Thyroid gland (tissue), 4 donors: ENCODE results near the gene PFDN1. TPM values are rescaled to one million over a fixed set of nuclear protein-coding genes. Genes with fewer than 3 reads are reported as not detected.

Source experiments
- DNase-seq, 2 donors: peaks; one replicate each; pipeline ENCODE4 v3.0.0-alpha.2; 2019
- H3K27ac ChIP-seq, 3 donors: fragments of 200-600 bp; sonication (generic); 1 replicate in 2 of 3; 2 replicates in 1 of 3; pipeline ENCODE4 v1.5.1; 2016 to 2019; ENCODE audit warnings: mild to moderate bottlenecking in 1 of 3, moderate library complexity in 1 of 3
- H3K27me3 ChIP-seq: fragments of 200-600 bp; sonication (generic); one replicate; pipeline ENCODE4 v1.5.1; 2019
- H3K36me3 ChIP-seq, 2 donors: fragments of 200-600 bp; sonication (generic); one replicate each; pipeline ENCODE4 v1.5.1; 2016 to 2019
- H3K4me1 ChIP-seq, 2 donors: fragments of 200-600 bp; sonication (generic); one replicate each; pipeline ENCODE4 v1.5.1; 2017 to 2019
- H3K4me3 ChIP-seq, 3 donors: fragments of 200-600 bp; sonication (generic); replicated peaks in 1 of 3; 1 replicate in 2 of 3; 2 replicates in 1 of 3; pipeline ENCODE4 v1.5.1; 2016; ENCODE audit warnings: mild to moderate bottlenecking in 1 of 3
- H3K9me3 ChIP-seq: fragments of 200-600 bp; sonication (generic); one replicate; pipeline ENCODE4 v1.5.1; 2017
- POLR2A ChIP-seq, 2 donors: fragments of 450-650 bp; IDR thresholded peaks; one replicate each; pipeline ENCODE4 v1.6.1; 2017; ENCODE audit warnings: antibody characterized with exemption in 2 of 2, mild to moderate bottlenecking in 2 of 2, moderate library complexity in 1 of 2
- WGBS, 2 donors: methylation state at CpG; one replicate each; pipeline ENCODE4 v1.1.5; 2017; 5-methylcytosine and 5-hydroxymethylcytosine counted together
- intact Hi-C: fragments of 100-400 bp; cut with DNase I; formaldehyde crosslinking; loops from one replicate; pipeline ENCODE4 v1.15.1; 2023
- total RNA-seq, 4 donors: library from RNA; depleted of rRNA; stranded (reverse); fragments of >200 nt; gene quantifications; one replicate each; pipeline ENCODE4 v1.2.3, GENCODE V29; 2016
- TF ChIP-seq, protein P1 (sequence below), 6 experiments: fragments of 200-600 bp in 3 of 6; fragments of 450-650 bp in 3 of 6; sonication (generic) in 3 of 6; IDR thresholded peaks; one replicate each; pipeline ENCODE4 v1.5.1; 2016 to 2019; ENCODE audit warnings: antibody characterized with exemption in 6 of 6, mild to moderate bottlenecking in 2 of 6, inconsistent platforms in 1 of 6, moderate library complexity in 1 of 6

The PFDN1 gene
- total RNA-seq, 4 donors from 2014 or later = 58.2 to 106 (median 87.8) TPM

DNA sequence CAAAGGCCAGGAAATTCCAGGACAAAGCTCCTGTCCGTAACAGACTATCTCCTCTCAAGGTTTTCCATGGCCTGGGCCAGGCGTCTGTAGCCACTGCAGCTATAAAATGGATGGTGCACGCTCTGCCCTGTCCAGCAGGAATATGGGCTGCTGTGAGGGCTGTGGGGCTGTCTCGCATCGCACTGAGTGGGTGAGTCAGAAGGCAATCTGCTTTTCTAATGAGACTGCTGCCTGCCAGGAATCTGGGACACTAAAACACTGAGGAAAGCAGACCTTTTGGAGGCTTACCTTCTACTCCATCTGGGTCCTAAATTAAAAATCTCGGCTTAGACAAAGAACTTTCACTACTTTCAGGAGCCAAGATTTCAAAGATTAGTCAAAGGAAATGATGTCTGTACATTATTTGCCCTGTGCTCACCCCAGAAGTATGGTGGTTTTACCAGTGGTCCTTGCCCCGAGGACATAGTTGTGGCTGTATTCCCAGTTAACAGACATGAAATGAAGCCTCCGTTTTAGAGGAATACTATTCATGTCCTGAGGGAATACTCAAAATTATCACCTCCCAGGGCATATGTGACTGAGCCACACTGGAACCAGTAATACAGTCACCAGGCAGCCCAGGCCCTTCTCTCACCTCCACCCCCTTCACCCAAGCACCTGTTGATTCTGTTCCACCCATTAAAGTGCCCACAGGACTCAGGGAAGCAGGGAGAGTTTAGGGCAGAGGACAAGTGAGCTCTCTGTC is 56.4 kb downstream of the PFDN1 start:
- Histone ChIP-seq H3K27ac (peak overlapping the region in 1 of 3 donors; percentile 51), H3K27me3 (no peaks in the 10 kb centered on the region), H3K4me3 (no peak overlapping the region), H3K36me3 (no peaks in the 10 kb centered on the region), H3K4me1 (peaks cover 30 to 62% of the 10 kb centered on the region in 2 donors), H3K9me3 (no peaks in the 10 kb centered on the region)
- 72 to 77% methylated on average over 8 of the region's 8 CpGs for WGBS, 2 donors
- TF ChIP-seq, protein P1, sequence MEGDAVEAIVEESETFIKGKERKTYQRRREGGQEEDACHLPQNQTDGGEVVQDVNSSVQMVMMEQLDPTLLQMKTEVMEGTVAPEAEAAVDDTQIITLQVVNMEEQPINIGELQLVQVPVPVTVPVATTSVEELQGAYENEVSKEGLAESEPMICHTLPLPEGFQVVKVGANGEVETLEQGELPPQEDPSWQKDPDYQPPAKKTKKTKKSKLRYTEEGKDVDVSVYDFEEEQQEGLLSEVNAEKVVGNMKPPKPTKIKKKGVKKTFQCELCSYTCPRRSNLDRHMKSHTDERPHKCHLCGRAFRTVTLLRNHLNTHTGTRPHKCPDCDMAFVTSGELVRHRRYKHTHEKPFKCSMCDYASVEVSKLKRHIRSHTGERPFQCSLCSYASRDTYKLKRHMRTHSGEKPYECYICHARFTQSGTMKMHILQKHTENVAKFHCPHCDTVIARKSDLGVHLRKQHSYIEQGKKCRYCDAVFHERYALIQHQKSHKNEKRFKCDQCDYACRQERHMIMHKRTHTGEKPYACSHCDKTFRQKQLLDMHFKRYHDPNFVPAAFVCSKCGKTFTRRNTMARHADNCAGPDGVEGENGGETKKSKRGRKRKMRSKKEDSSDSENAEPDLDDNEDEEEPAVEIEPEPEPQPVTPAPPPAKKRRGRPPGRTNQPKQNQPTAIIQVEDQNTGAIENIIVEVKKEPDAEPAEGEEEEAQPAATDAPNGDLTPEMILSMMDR (IDR thresholded peaks at IDR 0.05) = no peak
- no peak for TF ChIP-seq POLR2A (IDR thresholded peaks at IDR 0.05)
- DNase-seq = no peak
- intact Hi-C loops = loop anchor here (5.0 to 10.0 kb wide), 2 partner anchors 41 to 448 kb away; partner anchors contain the start of genes HARS1 and HARS2

DNA sequence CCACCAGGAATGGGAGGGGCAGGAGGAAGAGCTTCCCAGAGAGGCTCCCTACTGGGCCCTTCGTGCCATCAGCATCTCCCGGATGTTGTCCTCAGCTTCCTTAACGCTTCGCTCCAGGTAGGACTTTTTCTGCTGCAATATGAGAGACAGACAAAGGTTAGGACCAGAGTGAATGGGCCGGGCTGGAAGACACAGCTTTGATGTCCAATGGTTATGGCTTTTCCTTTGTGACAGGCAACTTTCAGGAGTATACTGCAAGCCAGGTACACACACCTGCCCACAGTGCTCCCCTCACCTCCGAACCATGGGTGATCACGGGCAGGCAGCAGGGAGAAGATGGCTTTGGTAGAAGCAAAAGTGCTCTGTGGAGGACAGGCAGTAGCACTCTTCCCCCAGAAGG is 57.0 kb downstream of the PFDN1 start:
- TF ChIP-seq, protein P1 (IDR thresholded peaks at IDR 0.05) = no peak
- TF ChIP-seq POLR2A (IDR thresholded peaks at IDR 0.05) = no peak
- Histone ChIP-seq H3K36me3 (no peaks in the 10 kb centered on the region), H3K27me3 (no peaks in the 10 kb centered on the region), H3K4me3 (no peak overlapping the region), H3K4me1 (peaks cover 36 to 63% of the 10 kb centered on the region in 2 donors), H3K9me3 (no peaks in the 10 kb centered on the region), H3K27ac (peak overlapping the region in 1 of 3 donors; percentile 51)
- 89 to 90% methylated on average over 7 of the region's 7 CpGs for WGBS, 2 donors
- no peak for DNase-seq
- intact Hi-C loops = loop anchor here (5.0 to 10.0 kb wide), 2 partner anchors 41 to 449 kb away; partner anchors contain the start of genes HARS1 and HARS2

DNA sequence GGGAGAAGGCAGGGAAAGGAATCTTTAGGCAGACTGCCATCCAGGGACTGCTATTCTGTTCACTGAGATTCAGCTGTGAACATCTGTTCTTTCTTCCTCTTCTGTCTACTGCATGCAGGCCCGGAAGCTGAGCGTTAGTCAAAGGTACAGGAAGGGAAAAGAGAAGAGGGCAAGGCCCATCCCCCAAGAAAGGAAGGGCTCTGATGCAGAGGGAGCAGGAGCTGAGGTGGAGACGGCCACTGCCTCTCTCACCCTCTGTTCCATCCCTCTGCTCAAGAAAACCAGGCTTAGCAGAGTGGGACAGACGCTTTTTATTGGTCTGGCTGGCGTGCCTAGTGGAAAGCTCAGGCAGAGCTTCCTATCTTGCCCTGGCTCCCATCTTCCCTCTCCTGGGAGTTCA is 57.6 kb downstream of the PFDN1 start:
- H3K9me3 ChIP-seq = no peaks in the 10 kb centered on the region
- intact Hi-C loops = loop anchor here (5.0 to 10.0 kb wide), 2 partner anchors 42 to 449 kb away; partner anchors contain the start of genes HARS1 and HARS2
- peaks cover 42 to 65% of the 10 kb centered on the region in 2 donors for H3K4me1 ChIP-seq
- no peaks in the 10 kb centered on the region for H3K36me3 ChIP-seq
- TF ChIP-seq, protein P1 (IDR thresholded peaks at IDR 0.05) = no peak
- TF ChIP-seq POLR2A (IDR thresholded peaks at IDR 0.05) = no peak
- no peaks in the 10 kb centered on the region for H3K27me3 ChIP-seq
- no peak overlapping the region for H3K27ac ChIP-seq
- WGBS, 2 donors = 75 to 92% methylated on average over 5 of the region's 5 CpGs
- H3K4me3 ChIP-seq = no peak overlapping the region
- no peak for DNase-seq

DNA sequence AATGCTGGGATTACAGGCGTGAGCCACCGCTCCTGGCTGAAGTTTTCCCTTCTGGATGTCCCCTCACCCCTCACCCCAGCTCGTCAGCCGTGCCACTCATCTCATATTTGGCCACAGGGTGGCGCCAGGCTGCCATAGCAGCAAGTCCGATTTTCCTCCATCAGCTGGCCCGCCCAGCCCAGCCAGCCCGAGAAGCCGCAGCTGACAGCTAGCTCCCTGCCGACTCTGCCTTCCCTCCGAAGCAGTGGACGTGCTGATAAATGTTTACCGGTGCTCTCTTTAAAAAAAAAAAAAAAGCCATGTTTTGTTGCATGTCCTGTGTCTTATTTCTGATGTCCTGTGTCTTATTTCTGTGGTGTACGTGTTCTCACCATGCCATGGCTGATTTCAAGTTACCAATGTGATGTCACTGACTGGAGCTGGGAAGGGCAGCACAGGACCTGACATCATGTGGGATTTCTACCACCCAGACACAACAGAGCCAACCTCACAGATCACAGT is 58.3 kb downstream of the PFDN1 start:
- Histone ChIP-seq H3K4me1 (peaks cover 47 to 67% of the 10 kb centered on the region in 2 donors), H3K27me3 (no peaks in the 10 kb centered on the region), H3K9me3 (no peaks in the 10 kb centered on the region), H3K36me3 (no peaks in the 10 kb centered on the region), H3K27ac (peak overlapping the region in 1 of 3 donors; percentile 58), H3K4me3 (no peak overlapping the region)
- DNase-seq = peak; percentile 90 to 93
- 18 to 21% methylated on average over 14 of the region's 14 CpGs for WGBS, 2 donors
- TF ChIP-seq, protein P1 (IDR thresholded peaks at IDR 0.05) = peak; percentile 61 to 94 (median 88)
- TF ChIP-seq POLR2A (IDR thresholded peaks at IDR 0.05) = no peak
- intact Hi-C loops = loop anchor here (5.0 to 10.0 kb wide), 3 partner anchors 43 to 450 kb away; partner anchors contain the start of genes HARS1, HARS2 and HBEGF
